Endothelial cell of umbilical vein (primary cell): ENCODE data around the gene IPO13.

Source experiments
- CTCF ChIP-seq, 2 donors: IDR thresholded peaks; 1 replicate in 1 of 2; 2 replicates in 1 of 2; pipeline ENCODE4 v1.5.1; 2011; ENCODE audit warnings: low read length in 2 of 2, mild to moderate bottlenecking in 2 of 2, moderate library complexity in 2 of 2, control low read depth in 1 of 2, inconsistent platforms in 1 of 2, low read depth in 1 of 2; ENCODE audit not compliant: insufficient read depth in 1 of 2; ENCODE audit errors: extremely low read depth in 1 of 2
- EZH2 ChIP-seq: IDR thresholded peaks from 2 replicates; pipeline ENCODE4 v1.6.1; 2012; ENCODE audit warnings: borderline replicate concordance, low read depth, mild to moderate bottlenecking, moderate library complexity, low read length, inconsistent platforms; ENCODE audit not compliant: severe bottlenecking
- GATA2 ChIP-seq: IDR thresholded peaks from 2 replicates; pipeline ENCODE4 v1.7.0; 2011; ENCODE audit warnings: low read depth, mild to moderate bottlenecking, moderate library complexity, mixed read lengths, low read length; ENCODE audit not compliant: insufficient read length, insufficient read depth
- JUN ChIP-seq: IDR thresholded peaks from 2 replicates; pipeline ENCODE4 v1.6.1; 2011; ENCODE audit warnings: borderline replicate concordance, low read depth; ENCODE audit not compliant: insufficient read length, insufficient read depth
- MAX ChIP-seq: IDR thresholded peaks from 2 replicates; pipeline ENCODE4 v1.6.1; 2011; ENCODE audit not compliant: insufficient read depth, insufficient read length
- MYC ChIP-seq: IDR thresholded peaks from one replicate; pipeline ENCODE4 v1.6.1; 2011; ENCODE audit warnings: mild to moderate bottlenecking, low read depth, low read length
- POLR2A ChIP-seq: IDR thresholded peaks from 2 replicates; pipeline ENCODE4 v1.6.1; 2012; ENCODE audit warnings: low read depth, mild to moderate bottlenecking, control low read depth, low read length
- POLR2AphosphoS5 ChIP-seq: IDR thresholded peaks from 2 replicates; pipeline ENCODE4 v1.6.1; 2012; ENCODE audit warnings: low read depth, mild to moderate bottlenecking, control low read depth, low read length, moderate library complexity; ENCODE audit not compliant: insufficient read depth

GRCh38 chr1:43998000-43998378, 51.2 kb downstream of the IPO13 start:
- TF ChIP-seq POLR2A (no peak), CTCF (IDR thresholded peaks at IDR 0.05; ENCODE audit: extremely low read depth in 1 of 2, insufficient read depth in 1 of 2, low read depth in 1 of 2, low read length in 2 of 2) (no peak), MAX (no peak), EZH2 (no peak), MYC (no peak), JUN (no peak), POLR2AphosphoS5 (no peak), GATA2 (no peak)
